Endodermal cell (in vitro differentiated cells): ENCODE measurements around the gene MYO1H. TPM values are rescaled to one million over a fixed set of nuclear protein-coding genes. Genes with fewer than 3 reads are reported as not detected.

Experiments
- DNase-seq: peaks from one replicate; pipeline ENCODE4 v3.0.0-alpha.2; 2017
- H3K27ac ChIP-seq: 2 replicates; pipeline ENCODE4 v1.5.1; 2013; ENCODE audit warnings: mild to moderate bottlenecking, low read depth, low read length, moderate library complexity
- H3K27me3 ChIP-seq: 2 replicates; pipeline ENCODE4 v1.6.1; 2013; ENCODE audit warnings: mild to moderate bottlenecking, low read length, moderate library complexity; ENCODE audit not compliant: insufficient read depth, control insufficient read depth, poor library complexity, severe bottlenecking
- H3K36me3 ChIP-seq: 2 replicates; pipeline ENCODE4 v1.7.0; 2013; ENCODE audit warnings: mild to moderate bottlenecking, low read length, moderate library complexity; ENCODE audit not compliant: control insufficient read depth, insufficient read depth
- H3K4me1 ChIP-seq: one replicate; pipeline ENCODE4 v1.7.0; 2013; ENCODE audit warnings: low read length; ENCODE audit not compliant: control insufficient read depth, insufficient read depth
- H3K4me3 ChIP-seq: 2 replicates; pipeline ENCODE4 v1.5.1; 2013; ENCODE audit warnings: mild to moderate bottlenecking, low read length, moderate library complexity
- H3K9ac ChIP-seq: 2 replicates; pipeline ENCODE4 v1.6.1; 2013; ENCODE audit warnings: mild to moderate bottlenecking, low read length, moderate library complexity; ENCODE audit not compliant: poor library complexity, severe bottlenecking; ENCODE audit errors: extremely low read depth
- H3K9me3 ChIP-seq: 2 replicates; pipeline ENCODE4 v1.6.1; 2013; ENCODE audit warnings: mild to moderate bottlenecking, low read length, moderate library complexity; ENCODE audit not compliant: control insufficient read depth
- H3K27ac Mint-ChIP-seq: 2 replicates; pipeline ENCODE4 v1.8.0; 2020; ENCODE audit warnings: mixed read lengths
- H3K27me3 Mint-ChIP-seq: 2 replicates; pipeline ENCODE4 v1.8.0; 2021; ENCODE audit warnings: mild to moderate bottlenecking, mixed read lengths; ENCODE audit not compliant: insufficient read depth
- H3K36me3 Mint-ChIP-seq: 2 replicates; pipeline ENCODE4 v1.8.0; 2020; ENCODE audit warnings: low read depth, mixed read lengths
- H3K4me1 Mint-ChIP-seq: 2 replicates; pipeline ENCODE4 v1.8.0; 2020; ENCODE audit warnings: mixed read lengths
- H3K4me3 Mint-ChIP-seq: 2 replicates; pipeline ENCODE4 v1.8.0; 2020; ENCODE audit warnings: mild to moderate bottlenecking, moderate library complexity, mixed read lengths
- H3K9me3 Mint-ChIP-seq: 2 replicates; pipeline ENCODE4 v1.8.0; 2020; ENCODE audit warnings: mild to moderate bottlenecking, mixed read lengths
- CTCF ChIP-seq: fragments of 200-600 bp; sonication (generic); conservative IDR thresholded peaks from 2 replicates; pipeline ENCODE4 v1.5.0; 2021; ENCODE audit warnings: antibody characterized with exemption, mild to moderate bottlenecking
- WGBS, 2 experiments: methylation state at CpG; one replicate each; pipeline versions ENCODE4 v1.1.5 to v1.1.7; 2013; ENCODE audit warnings: missing lambda C conversion rate in 2 of 2, mixed read lengths in 1 of 2; ENCODE audit not compliant: insufficient coverage in 1 of 2, insufficient read length in 1 of 2; 5-methylcytosine and 5-hydroxymethylcytosine counted together
- total RNA-seq, 2 donors: library from RNA; stranded (reverse); fragmentation: NEBNext Ultra II Directional in 1 of 2; extraction: Animal tissue kit (Norgen Biotek cat#: 25700) in 1 of 2; gene quantifications; 2 replicates in 1 of 2; 3 replicates in 1 of 2; pipeline ENCODE4 v1.2.1, GENCODE V29; 2021

MYO1H gene
- total RNA-seq, 2 donors from 2014 or later = not detected

GRCh38 chr12:109352184-109352583 is 4.5 kb downstream of the MYO1H start:
- Mint-ChIP-seq H3K27ac (no peak overlapping the region), H3K4me3 (no peak overlapping the region), H3K27me3 (no peaks in the 10 kb centered on the region), H3K4me1 (no peaks in the 10 kb centered on the region), H3K36me3 (no peaks in the 10 kb centered on the region), H3K9me3 (no peaks in the 10 kb centered on the region)
- no peak for TF ChIP-seq CTCF
- no peak overlapping the region for H3K9ac ChIP-seq
- H3K36me3 ChIP-seq = no peaks in the 10 kb centered on the region
- WGBS, 2 experiments = 70 to 82% methylated on average over 3 to 6 of the region's 6 CpGs
- H3K9me3 ChIP-seq = no peaks in the 10 kb centered on the region
- DNase-seq = no peak
- no peak overlapping the region for H3K27ac ChIP-seq
- no peak overlapping the region for H3K4me3 ChIP-seq
- H3K27me3 ChIP-seq = no peaks in the 10 kb centered on the region
- H3K4me1 ChIP-seq = no peaks in the 10 kb centered on the region

GRCh38 chr12:109356577-109356976 is 8.9 kb downstream of the MYO1H start:
- Histone ChIP-seq H3K4me1 (no peaks in the 10 kb centered on the region), H3K9me3 (no peaks in the 10 kb centered on the region), H3K27ac (no peak overlapping the region), H3K36me3 (no peaks in the 10 kb centered on the region), H3K9ac (no peak overlapping the region), H3K27me3 (no peaks in the 10 kb centered on the region), H3K4me3 (no peak overlapping the region)
- Mint-ChIP-seq H3K27me3 (no peaks in the 10 kb centered on the region), H3K9me3 (no peaks in the 10 kb centered on the region), H3K4me3 (no peak overlapping the region), H3K4me1 (no peaks in the 10 kb centered on the region), H3K27ac (no peak overlapping the region), H3K36me3 (no peaks in the 10 kb centered on the region)
- no peak for TF ChIP-seq CTCF
- DNase-seq = no peak
- WGBS, 2 experiments = 84 to 92% methylated on average over 2 to 3 of the region's 3 CpGs

- Histone ChIP-seq H3K4me1 (no peaks in the 10 kb centered on the region), H3K4me3 (no peak overlapping the region), H3K9me3 (no peaks in the 10 kb centered on the region), H3K36me3 (no peaks in the 10 kb centered on the region), H3K9ac (no peak overlapping the region), H3K27ac (no peak overlapping the region), H3K27me3 (no peaks in the 10 kb centered on the region)
- Mint-ChIP-seq H3K27me3 (no peaks in the 10 kb centered on the region), H3K36me3 (no peaks in the 10 kb centered on the region), H3K9me3 (no peaks in the 10 kb centered on the region), H3K27ac (no peak overlapping the region), H3K4me3 (no peak overlapping the region), H3K4me1 (no peaks in the 10 kb centered on the region)
- no peak for DNase-seq
- no peak for TF ChIP-seq CTCF
- 73 to 85% methylated on average over 2 of the region's 2 CpGs for WGBS, 2 experiments
These were observed 9.3 kb downstream of the MYO1H start for GRCh38 chr12:109357032-109357431.
